Breast epithelium (tissue), 3 donors: ENCODE results near the gene TRMT61B.

Source experiments
- CTCF ChIP-seq, 3 donors: fragments of 450-650 bp; IDR thresholded peaks; one replicate each; pipeline ENCODE4 v1.5.1; 2016 to 2017; ENCODE audit warnings: antibody characterized with exemption in 3 of 3, mild to moderate bottlenecking in 3 of 3, moderate library complexity in 3 of 3
- POLR2AphosphoS5 ChIP-seq, 3 donors: sonication (generic); formaldehyde crosslinking; IDR thresholded peaks; one replicate each; pipeline ENCODE4 v1.6.1; 2017; ENCODE audit warnings: antibody characterized with exemption in 3 of 3

GRCh38 chr2:28895189-28895893 is 25.2 kb upstream of the TRMT61B start:
- TF ChIP-seq POLR2AphosphoS5 (IDR thresholded peaks at IDR 0.05): no peak
- no peak for TF ChIP-seq CTCF (IDR thresholded peaks at IDR 0.05)
